A549 (cell line): ENCODE data around the gene CEBPG.

Experiments used
- EP300 ChIP-seq, 2 experiments: fragments of >200 bp; sonication (Bioruptor Twin); formaldehyde crosslinking; IDR thresholded peaks; 2 replicates in 1 of 2; 3 replicates in 1 of 2; pipeline ENCODE4 v1.6.1; 2016 to 2017
- MAZ ChIP-seq: fragments of 150-350 bp; IDR thresholded peaks from 2 replicates; pipeline ENCODE4 v1.6.1; 2014; ENCODE audit warnings: antibody characterized with exemption, low read depth, low read length, borderline replicate concordance
- MYC ChIP-seq: IDR thresholded peaks from 2 replicates; pipeline ENCODE4 v1.6.1; 2012; ENCODE audit warnings: mild to moderate bottlenecking, inconsistent platforms, low read length, improper control_type of control experiment, borderline replicate concordance
- POLR2A ChIP-seq: IDR thresholded peaks from 2 replicates; pipeline ENCODE4 v1.6.1; 2012; ENCODE audit warnings: mild to moderate bottlenecking, low read length
- SMC3 ChIP-seq: fragments of >200 bp; sonication (Bioruptor Twin); formaldehyde crosslinking; IDR thresholded peaks from 3 replicates; pipeline ENCODE4 v1.6.1; 2018; ENCODE audit warnings: inconsistent platforms
- TF ChIP-seq, protein P1 (sequence below): fragments of >200 bp; sonication (Bioruptor Twin); formaldehyde crosslinking; IDR thresholded peaks from 3 replicates; pipeline ENCODE4 v1.5.1; 2016
- TF ChIP-seq, protein P2 (sequence below): fragments of 250-450 bp; sonication (Bioruptor Pico); IDR thresholded peaks from 2 replicates; pipeline ENCODE4 v1.5.0; 2021; ENCODE audit warnings: mild to moderate bottlenecking, moderate library complexity, borderline replicate concordance
- TF ChIP-seq, protein P3 (sequence below): IDR thresholded peaks from 2 replicates; pipeline ENCODE4 v1.6.1; 2012; ENCODE audit warnings: low read depth, borderline replicate concordance

DNA sequence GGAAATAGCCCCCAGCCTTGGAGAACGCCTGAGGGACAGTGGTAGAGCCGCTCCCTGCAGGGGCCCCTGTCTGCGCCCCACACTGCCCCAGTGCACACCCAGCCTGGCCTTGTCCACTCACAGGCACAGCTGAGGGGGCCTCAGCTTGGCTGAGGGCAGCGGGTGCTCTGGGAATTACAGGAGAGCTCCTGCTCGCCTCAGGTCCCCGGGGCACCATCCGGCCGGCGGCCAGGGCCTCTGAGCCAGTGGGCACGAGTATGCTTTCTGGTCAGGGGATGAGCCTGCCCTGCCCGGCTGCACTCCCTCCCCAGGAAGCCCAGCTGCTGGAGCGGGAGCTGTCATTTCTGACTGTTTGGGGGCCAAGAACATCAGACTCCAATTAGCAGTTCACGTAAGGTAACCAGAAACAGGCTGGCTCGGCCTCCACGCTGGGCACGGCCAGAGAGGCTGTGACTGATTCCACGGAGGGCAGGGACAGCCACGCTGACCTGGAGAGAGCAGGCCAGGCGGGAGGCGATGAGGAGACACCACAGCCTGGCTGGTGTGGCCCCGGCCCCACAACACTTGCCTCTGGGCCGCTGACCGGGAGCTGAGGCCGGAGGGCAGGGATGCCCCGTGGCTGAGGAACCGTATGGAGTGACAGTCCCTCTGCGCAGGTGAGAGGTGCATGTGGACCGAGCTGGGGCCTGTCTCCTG, 15.4 kb downstream of the CEBPG start:
- TF ChIP-seq, protein P1, sequence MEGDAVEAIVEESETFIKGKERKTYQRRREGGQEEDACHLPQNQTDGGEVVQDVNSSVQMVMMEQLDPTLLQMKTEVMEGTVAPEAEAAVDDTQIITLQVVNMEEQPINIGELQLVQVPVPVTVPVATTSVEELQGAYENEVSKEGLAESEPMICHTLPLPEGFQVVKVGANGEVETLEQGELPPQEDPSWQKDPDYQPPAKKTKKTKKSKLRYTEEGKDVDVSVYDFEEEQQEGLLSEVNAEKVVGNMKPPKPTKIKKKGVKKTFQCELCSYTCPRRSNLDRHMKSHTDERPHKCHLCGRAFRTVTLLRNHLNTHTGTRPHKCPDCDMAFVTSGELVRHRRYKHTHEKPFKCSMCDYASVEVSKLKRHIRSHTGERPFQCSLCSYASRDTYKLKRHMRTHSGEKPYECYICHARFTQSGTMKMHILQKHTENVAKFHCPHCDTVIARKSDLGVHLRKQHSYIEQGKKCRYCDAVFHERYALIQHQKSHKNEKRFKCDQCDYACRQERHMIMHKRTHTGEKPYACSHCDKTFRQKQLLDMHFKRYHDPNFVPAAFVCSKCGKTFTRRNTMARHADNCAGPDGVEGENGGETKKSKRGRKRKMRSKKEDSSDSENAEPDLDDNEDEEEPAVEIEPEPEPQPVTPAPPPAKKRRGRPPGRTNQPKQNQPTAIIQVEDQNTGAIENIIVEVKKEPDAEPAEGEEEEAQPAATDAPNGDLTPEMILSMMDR = no peak
- TF ChIP-seq, protein P2, sequence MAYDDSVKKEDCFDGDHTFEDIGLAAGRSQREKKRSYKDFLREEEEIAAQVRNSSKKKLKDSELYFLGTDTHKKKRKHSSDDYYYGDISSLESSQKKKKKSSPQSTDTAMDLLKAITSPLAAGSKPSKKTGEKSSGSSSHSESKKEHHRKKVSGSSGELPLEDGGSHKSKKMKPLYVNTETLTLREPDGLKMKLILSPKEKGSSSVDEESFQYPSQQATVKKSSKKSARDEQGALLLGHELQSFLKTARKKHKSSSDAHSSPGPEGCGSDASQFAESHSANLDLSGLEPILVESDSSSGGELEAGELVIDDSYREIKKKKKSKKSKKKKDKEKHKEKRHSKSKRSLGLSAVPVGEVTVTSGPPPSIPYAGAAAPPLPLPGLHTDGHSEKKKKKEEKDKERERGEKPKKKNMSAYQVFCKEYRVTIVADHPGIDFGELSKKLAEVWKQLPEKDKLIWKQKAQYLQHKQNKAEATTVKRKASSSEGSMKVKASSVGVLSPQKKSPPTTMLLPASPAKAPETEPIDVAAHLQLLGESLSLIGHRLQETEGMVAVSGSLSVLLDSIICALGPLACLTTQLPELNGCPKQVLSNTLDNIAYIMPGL = no peak
- TF ChIP-seq MAZ = no peak
- no peak for TF ChIP-seq EP300 (IDR thresholded peaks at IDR 0.05)
- TF ChIP-seq SMC3 = no peak
- no peak for TF ChIP-seq POLR2A
- TF ChIP-seq, protein P3, sequence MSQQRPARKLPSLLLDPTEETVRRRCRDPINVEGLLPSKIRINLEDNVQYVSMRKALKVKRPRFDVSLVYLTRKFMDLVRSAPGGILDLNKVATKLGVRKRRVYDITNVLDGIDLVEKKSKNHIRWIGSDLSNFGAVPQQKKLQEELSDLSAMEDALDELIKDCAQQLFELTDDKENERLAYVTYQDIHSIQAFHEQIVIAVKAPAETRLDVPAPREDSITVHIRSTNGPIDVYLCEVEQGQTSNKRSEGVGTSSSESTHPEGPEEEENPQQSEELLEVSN = no peak
- TF ChIP-seq MYC = no peak
